Measurements from ENCODE around the gene VHLL.
"Not testable (repeated sequence)": the region's sequence is repeated elsewhere in the genome, so short reads cannot be mapped to it uniquely, and the experiment has no call there.

Gene VHLL

DNA sequence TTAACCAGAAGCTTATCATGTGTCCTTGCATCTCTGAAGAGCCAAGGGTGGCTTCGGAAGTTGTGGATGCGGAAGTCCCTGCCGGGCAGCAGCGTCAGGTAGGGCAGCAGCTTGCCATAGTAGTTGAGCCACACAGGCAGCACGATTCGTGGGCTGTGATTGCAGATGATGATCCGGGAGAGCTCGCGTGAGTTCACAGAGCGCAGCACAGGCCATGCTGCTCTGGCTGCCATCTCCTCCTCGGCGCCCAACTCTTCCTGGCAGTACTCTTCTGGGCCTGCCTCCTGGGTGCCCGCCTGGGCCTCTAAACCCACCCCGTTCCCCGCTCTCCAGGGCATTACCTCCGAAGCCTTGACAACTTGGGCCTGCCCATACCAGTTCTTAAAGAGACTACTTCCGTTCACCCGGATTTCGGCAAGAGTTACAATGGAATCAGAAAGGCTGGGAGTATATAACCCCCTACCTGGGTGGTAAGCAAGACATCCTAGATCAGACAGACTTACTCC is at the start of gene VHLL:
Gene VHLL, minus strand, starts transcription at position 456 of the 506 bp plus-strand sequence. Its CDS starts 118 bp downstream, at position 338.
- no peak for DNase-seq (ENCODE audit: low read depth)

GRCh38 chr1:156347331-156347730 is 48.2 kb upstream of the VHLL start:
- DNase-seq (ENCODE audit: low read depth) = no peak

DNA sequence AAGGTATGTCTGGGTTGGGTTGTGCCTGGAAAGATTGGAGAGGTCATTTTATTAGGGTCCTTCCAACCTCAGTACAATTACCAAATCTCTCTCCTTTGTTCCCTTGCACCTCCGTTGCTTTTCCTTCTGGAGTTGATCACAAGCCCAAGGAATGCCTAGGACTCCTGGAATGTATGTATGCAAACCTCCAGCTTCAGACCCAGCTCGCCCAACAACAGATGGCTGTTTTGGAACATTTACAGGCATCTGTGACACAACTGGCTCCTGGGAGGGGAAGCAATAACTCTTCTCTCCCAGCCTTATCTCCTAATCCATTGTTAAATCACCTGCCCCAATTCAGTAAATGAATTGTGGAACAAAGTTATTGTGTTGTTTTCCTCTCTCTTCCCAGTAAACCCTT is 47.5 kb upstream of the VHLL start:
- DNase-seq (ENCODE audit: low read depth) = no peak

DNA sequence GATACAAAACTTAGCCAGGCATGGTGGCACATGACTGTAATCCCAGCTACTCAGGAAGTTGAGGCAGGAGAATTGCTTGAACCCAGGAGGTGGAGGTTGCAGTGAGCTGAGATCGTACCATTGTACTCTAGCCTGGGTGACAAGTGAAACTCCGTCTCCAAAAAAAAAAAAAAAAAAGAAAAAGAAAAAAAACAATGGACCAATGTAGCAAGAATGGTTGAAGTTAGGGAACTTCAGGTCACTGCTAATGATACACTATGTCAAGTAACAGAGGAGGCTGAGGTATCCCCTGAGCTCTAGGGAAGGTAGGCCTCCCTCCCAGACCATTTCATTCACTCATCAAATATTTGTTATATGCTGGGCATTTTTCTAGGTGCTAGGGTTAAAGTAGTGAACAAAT is 46.9 kb upstream of the VHLL start:
- DNase-seq (ENCODE audit: low read depth) = not testable (repeated sequence)

- DNase-seq (ENCODE audit: low read depth) = no peak
Measured at GRCh38 chr1:156344409-156344808, 45.3 kb upstream of the VHLL start.

- no peak for DNase-seq (ENCODE audit: low read depth)
Measured at GRCh38 chr1:156342166-156342955, 43.3 kb upstream of the VHLL start.

- DNase-seq (ENCODE audit: low read depth) = peak; percentile 98
Measured at GRCh38 chr1:156338180-156338976, 39.3 kb upstream of the VHLL start, which contains the start of the genes CCT3 and TSACC. CCT3 (minus strand) TSS chr1:156338292; CDS start chr1:156338184, 108 bp downstream. TSACC (plus strand) TSS chr1:156338526; CDS start chr1:156339758, 1,232 bp downstream.

DNA sequence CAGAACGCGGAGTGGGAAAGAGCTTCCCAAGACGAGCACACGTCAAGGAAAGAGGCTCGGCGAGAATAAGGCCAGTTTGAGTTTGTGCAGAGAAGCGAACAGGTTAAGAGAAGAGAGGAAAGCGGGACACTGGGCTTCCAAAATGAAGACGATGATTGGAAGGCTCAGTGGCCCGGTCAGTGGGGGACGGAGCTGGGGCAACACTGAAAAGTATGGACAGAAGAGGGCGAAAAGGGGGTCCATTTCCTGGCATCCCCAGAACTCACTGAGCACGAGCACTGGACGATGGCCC is 38.7 kb upstream of the VHLL start:
- DNase-seq (ENCODE audit: low read depth) = no peak

DNA sequence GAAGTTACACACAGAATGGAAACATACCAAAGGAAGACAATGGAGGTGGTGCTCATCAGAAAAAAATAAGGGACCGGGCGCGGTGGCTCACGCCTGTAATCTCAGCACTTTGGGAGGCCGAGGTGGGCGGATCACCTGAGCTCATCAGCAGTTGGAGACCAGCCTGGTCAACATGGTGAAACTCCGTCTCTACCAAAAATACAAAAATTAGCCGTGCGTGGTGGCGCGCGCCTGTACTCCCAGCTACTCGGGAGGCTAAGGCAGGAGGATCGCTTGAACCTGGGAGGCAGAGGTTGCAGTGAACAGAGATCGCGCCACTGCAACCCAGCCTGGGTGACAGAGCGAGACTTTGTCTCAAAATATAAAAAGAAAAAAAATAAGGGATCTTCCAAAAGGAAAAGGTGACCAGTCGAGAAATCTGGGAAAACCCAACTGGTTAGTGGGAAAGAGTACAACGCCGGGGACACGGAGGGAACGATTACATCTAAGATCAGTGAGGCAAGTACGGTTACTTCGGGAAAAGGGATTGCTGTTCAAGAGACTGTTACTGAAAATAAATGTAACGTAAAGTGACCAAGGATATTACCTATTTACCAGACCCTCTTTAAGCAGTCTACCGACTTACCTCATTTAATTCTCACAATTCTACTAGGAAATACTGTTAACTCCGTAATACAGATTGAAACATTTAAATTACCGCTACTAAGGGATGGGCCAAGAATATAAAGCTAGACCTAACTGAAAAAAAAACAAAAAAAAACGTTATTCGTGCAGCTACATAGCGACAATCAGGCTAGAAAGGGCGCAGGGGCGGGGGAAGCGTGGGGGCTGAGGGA is 38.2 kb upstream of the VHLL start:
- DNase-seq (ENCODE audit: low read depth) = no peak

DNA sequence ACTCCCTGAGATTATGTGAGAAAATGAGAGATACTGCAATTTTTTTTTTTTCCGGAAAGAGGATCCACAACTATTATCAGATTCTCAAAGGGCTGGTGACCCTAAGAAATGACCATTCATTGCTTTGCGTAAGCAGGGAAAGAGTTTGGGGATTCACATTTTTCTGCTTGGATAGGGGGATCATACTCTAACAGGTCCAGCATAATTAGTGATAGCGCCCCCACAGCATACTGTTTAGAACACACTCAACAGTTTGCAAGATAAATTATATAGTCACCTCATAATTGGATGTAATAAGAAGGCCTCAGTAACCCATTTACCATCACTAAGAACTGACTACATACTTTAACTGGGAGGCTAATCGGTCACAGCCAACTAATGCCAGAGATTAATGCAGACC is 37.1 kb upstream of the VHLL start:
- DNase-seq (ENCODE audit: low read depth) = no peak

DNA sequence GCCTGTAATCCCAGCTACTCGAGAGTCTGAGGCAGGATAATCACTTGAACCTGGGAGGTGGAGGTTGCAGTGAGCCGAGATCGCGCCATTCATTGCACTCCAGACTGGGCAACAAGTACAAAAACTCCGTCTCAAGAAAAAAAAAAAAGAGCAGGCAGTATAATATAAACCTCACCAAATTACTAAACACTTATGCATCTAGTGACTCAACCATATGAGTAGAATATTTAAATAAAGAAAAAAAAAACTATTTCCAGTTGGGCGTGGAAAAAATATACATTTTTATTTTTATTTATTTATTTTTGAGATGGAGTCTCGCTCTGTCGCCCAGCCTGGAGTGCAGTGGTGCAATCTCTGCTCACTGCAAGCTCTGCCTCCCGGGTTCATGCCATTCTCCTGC is 24.1 kb upstream of the VHLL start:
- DNase-seq (ENCODE audit: low read depth) = not testable (repeated sequence)

GRCh38 chr1:156320560-156320959 is 21.5 kb upstream of the VHLL start:
- DNase-seq (ENCODE audit: low read depth) = no peak

- DNase-seq (ENCODE audit: low read depth) = no peak
Measured at GRCh38 chr1:156319664-156320063, 20.6 kb upstream of the VHLL start.

- DNase-seq (ENCODE audit: low read depth) = no peak
Measured at GRCh38 chr1:156316909-156317308, 17.8 kb upstream of the VHLL start.

GRCh38 chr1:156310962-156311361 is 11.9 kb upstream of the VHLL start:
- DNase-seq (ENCODE audit: low read depth) = no peak

- no peak for DNase-seq (ENCODE audit: low read depth)
Measured at GRCh38 chr1:156308078-156308477, 9.0 kb upstream of the VHLL start.

GRCh38 chr1:156305215-156305614 is 6.1 kb upstream of the VHLL start:
- DNase-seq (ENCODE audit: low read depth) = no peak

GRCh38 chr1:156303241-156303640 is 4.1 kb upstream of the VHLL start:
- DNase-seq (ENCODE audit: low read depth) = no peak

- DNase-seq (ENCODE audit: low read depth) = peak; percentile 24
Measured at GRCh38 chr1:156295391-156295947, 3.6 kb downstream of the VHLL start, which contains the start of gene GLMP. GLMP (minus strand) TSS chr1:156295679; CDS start chr1:156295645, 34 bp downstream.

DNA sequence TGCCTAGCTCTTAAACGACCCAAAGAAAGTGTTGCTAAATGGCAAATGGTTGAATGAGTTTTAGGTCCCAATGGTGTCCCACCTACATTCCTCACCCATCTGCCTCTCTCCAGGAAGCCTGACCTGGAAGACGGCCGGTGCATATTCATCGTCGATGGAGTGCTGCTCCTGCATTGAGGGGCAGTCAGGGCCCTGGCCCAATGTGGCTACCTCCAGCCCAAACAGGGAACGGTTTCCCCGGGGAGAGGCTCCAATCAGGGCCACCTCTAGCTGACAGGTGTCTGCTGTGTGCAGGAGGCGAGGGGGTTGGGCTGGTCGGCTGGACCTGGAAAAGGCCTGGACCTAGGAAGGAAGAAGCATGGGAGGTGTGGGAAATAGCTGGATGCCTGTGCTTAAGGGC is 5.2 kb downstream of the VHLL start:
- DNase-seq (ENCODE audit: low read depth) = no peak

DNA sequence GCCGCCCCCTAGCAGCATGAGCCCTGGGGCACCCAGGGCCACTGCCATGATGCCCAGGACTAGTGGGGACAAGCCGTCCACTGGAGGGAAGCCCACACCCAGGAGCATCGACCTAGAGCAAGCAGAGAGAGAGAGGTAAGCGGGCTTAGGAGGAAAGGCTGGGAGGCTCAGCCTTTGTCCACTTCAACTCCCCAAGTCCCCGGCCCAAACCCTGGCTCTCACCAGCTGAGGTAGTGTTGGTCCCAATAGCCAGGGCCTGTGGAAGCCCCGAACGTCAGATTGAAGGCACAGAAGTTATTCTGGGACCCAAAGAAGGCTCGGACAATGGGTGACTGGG is 6.0 kb downstream of the VHLL start:
- DNase-seq (ENCODE audit: low read depth) = no peak

All from T-helper 22 cell (primary cell).